ENCODE results near the gene TMEM185A.
"Not testable (repeated sequence)": the region's sequence is repeated elsewhere in the genome, so short reads cannot be mapped to it uniquely, and the experiment has no call there.

GRCh38 chrX:149587359-149587758, 44.2 kb downstream of the TMEM185A start, which contains the start of gene MAGEA9B:
- TF ChIP-seq POLR2A, POLR2AphosphoS5 (IDR thresholded peaks at IDR 0.05; ENCODE audit: low read depth, low read length): not testable (repeated sequence)

Data from GM12892 (cell line).